ENCODE measurements around the gene FRYL.
"Not testable (repeated sequence)": the region's sequence is repeated elsewhere in the genome, so short reads cannot be mapped to it uniquely, and the experiment has no call there.

The FRYL gene

DNA sequence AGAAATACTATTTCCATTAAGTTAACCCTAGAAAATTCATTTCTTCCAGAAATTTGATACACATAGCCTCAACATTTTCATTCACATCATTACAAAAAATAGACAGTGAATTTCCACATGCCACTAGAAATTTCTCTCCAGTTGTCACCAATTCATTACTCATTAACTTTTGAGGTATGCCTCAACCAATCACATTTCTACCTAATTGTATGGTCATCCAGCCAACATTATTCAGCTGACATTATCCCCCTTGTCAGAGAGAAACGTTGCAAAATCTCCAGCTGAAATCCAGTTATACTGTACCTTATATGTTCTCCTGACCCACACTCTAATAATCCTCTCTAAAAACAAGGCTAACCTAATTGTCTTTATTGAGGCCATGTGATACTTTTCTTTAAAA, 24.8 kb downstream of the FRYL start:
- no peak for DNase-seq (ENCODE audit: low read depth)

DNA sequence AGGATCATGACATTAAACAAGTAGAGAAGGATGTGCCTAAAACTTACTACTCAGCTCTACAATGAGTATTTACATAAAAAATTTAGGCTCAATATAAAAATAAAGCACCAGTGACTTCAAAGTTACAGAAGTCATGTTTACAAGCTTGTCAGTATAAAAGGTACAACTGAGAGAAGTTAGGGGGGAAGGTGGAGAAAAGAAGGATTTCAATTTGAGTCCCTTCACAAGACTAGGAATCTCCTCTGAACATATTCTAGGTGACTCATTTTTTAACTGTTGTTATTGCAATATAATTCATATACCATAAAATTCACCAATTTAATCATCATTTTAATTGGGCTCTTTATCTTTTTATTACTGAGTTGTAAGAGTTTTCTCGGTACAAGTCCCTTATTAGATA, 26.9 kb downstream of the FRYL start:
- TF ChIP-seq, protein P1, sequence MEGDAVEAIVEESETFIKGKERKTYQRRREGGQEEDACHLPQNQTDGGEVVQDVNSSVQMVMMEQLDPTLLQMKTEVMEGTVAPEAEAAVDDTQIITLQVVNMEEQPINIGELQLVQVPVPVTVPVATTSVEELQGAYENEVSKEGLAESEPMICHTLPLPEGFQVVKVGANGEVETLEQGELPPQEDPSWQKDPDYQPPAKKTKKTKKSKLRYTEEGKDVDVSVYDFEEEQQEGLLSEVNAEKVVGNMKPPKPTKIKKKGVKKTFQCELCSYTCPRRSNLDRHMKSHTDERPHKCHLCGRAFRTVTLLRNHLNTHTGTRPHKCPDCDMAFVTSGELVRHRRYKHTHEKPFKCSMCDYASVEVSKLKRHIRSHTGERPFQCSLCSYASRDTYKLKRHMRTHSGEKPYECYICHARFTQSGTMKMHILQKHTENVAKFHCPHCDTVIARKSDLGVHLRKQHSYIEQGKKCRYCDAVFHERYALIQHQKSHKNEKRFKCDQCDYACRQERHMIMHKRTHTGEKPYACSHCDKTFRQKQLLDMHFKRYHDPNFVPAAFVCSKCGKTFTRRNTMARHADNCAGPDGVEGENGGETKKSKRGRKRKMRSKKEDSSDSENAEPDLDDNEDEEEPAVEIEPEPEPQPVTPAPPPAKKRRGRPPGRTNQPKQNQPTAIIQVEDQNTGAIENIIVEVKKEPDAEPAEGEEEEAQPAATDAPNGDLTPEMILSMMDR (conservative IDR thresholded peaks at IDR 0.05; ENCODE audit: low read length): no peak
- DNase-seq (ENCODE audit: low read depth): no peak
- no peak overlapping the region for H3K4me3 ChIP-seq (ENCODE audit: low read length)

More for the DNA sequence above, 24.8 kb downstream of the FRYL start:
- TF ChIP-seq, protein P1 (conservative IDR thresholded peaks at IDR 0.05; ENCODE audit: low read length): no peak
- no peak overlapping the region for H3K4me3 ChIP-seq (ENCODE audit: low read length)

DNA sequence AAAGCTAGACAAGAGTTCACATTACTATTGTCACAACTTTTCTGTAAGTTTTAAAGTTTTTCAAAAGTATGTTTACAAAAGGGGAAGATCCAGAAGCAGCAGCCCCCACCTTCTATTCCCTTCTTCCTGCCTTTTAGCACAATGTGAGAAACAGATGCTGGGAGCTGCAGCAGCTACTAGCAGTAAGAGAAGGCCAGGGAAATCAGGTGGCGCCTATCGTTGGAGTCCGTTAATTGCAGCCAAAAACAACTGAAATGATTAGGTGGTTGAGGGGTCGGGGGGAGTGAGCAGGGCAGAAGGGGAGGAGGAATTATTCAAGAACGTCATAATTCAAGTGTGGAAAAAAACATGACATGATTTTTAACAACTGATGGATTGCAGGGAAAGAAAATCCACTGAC, 27.4 kb downstream of the FRYL start:
- TF ChIP-seq, protein P1 (conservative IDR thresholded peaks at IDR 0.05; ENCODE audit: low read length): no peak; the same call in 1 of the 2 replicates
- no peak overlapping the region for H3K4me3 ChIP-seq (ENCODE audit: low read length)
- peak; percentile 19 for DNase-seq (ENCODE audit: low read depth)

DNA sequence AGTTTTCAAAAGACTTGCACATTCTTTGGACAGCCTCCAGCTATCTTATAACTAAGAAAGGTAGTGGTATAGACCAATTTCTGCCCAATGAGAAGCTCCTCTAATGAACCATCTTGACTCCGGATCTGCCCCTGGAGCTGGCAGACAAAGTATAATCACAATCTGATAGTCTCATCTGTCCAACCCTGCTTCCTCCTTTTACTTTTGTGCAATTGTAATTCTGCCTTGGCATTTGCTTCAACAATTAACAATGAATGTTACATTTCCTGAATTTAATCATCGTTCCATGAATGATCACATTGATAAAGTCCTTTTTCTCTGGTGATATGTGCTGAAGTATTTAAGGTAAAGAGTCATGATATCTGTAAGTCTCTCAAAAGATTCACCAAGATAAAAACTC, 27.8 kb downstream of the FRYL start:
- H3K4me3 ChIP-seq (ENCODE audit: low read length): no peak overlapping the region
- no peak for DNase-seq (ENCODE audit: low read depth)
- TF ChIP-seq, protein P1 (conservative IDR thresholded peaks at IDR 0.05; ENCODE audit: low read length): no peak

DNA sequence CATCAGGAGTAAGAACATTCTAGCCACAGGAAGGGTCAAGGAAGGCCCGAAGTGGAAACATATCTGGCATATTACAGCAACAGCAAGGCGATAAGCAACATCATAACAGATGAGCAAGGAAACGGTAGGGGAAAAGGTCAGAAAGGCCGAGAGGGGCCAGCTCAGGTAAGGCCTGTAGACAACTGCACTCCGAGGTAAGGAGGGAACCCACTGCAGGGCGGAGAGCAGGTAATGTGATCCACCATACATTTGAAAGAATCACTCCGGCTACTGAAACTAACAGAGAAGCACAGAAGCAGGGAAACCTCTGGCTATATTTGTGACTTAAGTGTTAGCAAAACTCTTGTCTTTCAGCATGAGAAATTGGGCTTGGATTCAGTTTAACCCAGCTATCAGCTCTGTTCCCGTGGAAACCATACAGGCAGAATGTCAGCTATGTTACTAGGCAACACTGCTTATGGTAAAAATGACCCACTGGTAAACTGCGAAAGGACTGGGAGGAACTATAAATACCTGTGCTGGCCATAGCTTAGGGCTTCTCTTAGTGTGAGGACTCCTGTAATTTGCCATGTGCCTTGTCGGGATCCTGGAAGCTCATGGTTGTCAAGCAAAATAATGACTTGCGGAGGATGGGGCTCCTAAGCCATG, 31.0 kb downstream of the FRYL start:
- TF ChIP-seq, protein P1 (conservative IDR thresholded peaks at IDR 0.05; ENCODE audit: low read length): no peak
- DNase-seq (ENCODE audit: low read depth): no peak
- no peak overlapping the region for H3K4me3 ChIP-seq (ENCODE audit: low read length)

DNA sequence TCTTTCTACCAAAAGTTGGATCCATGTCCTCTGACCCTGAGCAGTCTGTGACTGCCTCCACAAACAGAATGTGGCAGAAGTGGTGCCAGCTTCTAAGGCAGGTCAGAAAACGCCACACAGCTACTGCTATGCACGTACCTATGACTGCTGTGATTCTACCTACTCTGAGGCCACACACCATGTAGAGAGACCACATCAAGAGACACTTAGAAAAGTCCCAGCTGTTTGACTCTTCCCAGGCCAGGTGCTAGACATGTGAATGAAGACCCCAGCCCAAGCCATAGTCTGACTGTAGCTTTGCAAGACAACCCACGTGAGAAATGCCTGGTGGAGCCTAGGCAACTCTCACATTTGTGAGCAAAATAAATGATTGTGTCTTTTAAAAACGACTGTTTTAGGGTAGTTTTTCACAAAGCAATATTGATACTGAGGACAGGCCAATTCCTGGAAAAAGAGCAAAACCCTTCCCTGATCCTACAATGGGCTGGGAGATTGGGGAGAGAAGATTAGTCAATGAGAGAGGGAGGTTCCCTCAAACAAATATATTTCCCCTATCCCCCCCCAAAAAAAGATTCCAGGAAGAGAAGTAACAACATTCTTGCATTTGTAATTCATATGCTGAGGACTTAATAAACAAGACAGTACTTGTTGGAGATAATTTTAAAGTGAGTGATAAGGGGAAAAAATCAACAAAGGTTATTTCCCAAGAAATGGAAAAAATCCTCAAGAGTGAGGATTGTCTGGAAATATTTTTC, 33.3 kb downstream of the FRYL start:
- no peak for DNase-seq (ENCODE audit: low read depth)
- TF ChIP-seq, protein P1 (conservative IDR thresholded peaks at IDR 0.05; ENCODE audit: low read length): no peak
- no peak overlapping the region for H3K4me3 ChIP-seq (ENCODE audit: low read length)

DNA sequence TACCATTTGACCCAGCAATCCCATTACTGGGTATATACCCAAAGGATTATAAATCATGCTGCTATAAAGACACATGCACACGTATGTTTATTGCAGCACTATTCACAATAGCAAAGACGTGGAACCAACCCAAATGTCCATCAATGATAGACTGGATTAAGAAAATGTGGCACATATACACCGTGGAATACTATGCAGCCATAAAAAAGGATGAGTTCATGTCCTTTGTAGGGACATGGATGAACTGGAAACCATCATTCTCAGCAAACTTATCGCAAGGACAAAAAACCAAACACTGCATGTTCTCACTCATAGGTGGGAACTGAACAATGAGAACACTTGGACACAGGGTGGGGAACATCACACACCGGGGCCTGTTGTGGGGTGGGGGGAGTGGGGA, 34.9 kb downstream of the FRYL start:
- H3K4me3 ChIP-seq (ENCODE audit: low read length); DNase-seq (ENCODE audit: low read depth): not testable (repeated sequence)
